Gastrocnemius medialis (tissue), 4 donors: ENCODE results near the gene AHDC1.

ENCODE experiments used
- CTCF ChIP-seq, 5 experiments: fragments of 450-650 bp in 3 of 5; fragments of 200-600 bp in 2 of 5; sonication (generic) in 2 of 5; IDR thresholded peaks in 4 of 5; conservative IDR thresholded peaks in 1 of 5; 1 replicate in 4 of 5; 2 replicates in 1 of 5; pipeline ENCODE4 v1.5.1; 2016 to 2019; ENCODE audit warnings: antibody characterized with exemption in 5 of 5, mild to moderate bottlenecking in 3 of 5, moderate library complexity in 3 of 5
- POLR2A ChIP-seq, 2 donors: fragments of 450-650 bp; IDR thresholded peaks; one replicate each; pipeline ENCODE4 v1.6.1; 2017; ENCODE audit warnings: antibody characterized with exemption in 2 of 2, mild to moderate bottlenecking in 2 of 2, moderate library complexity in 2 of 2

GRCh38 chr1:27521861-27522431 is 82.0 kb downstream of the AHDC1 start:
- TF ChIP-seq POLR2A (IDR thresholded peaks at IDR 0.05) (no peak), CTCF (IDR thresholded peaks at IDR 0.05 in 4 of 5, conservative IDR thresholded peaks at IDR 0.05 in 1 of 5) (no peak)
